Loucy (cell line): Measurements from ENCODE around the gene UBA52.

ENCODE experiments used
- H2AFZ ChIP-seq: fragments of 200-600 bp; sonication (generic); 2 replicates; pipeline ENCODE4 v1.6.0; 2016; ENCODE audit warnings: antibody characterized with exemption, mild to moderate bottlenecking, low read length, moderate library complexity
- H3F3A ChIP-seq: fragments of 200-600 bp; 2 replicates; pipeline ENCODE4 v1.6.0; 2016; ENCODE audit warnings: antibody characterized with exemption, low read depth, mild to moderate bottlenecking
- H3K27me3 ChIP-seq: fragments of 200-600 bp; sonication (generic); 2 replicates; pipeline ENCODE4 v1.6.1; 2014; ENCODE audit warnings: low read length, mild to moderate bottlenecking; ENCODE audit not compliant: insufficient read depth, poor library complexity, severe bottlenecking
- H3K36me3 ChIP-seq: fragments of 200-600 bp; sonication (generic); 2 replicates; pipeline ENCODE4 v1.6.1; 2016; ENCODE audit warnings: low read length; ENCODE audit not compliant: insufficient read depth
- H3K4me1 ChIP-seq: fragments of 200-600 bp; sonication (generic); 2 replicates; pipeline ENCODE4 v1.5.1; 2014; ENCODE audit warnings: low read length, mild to moderate bottlenecking; ENCODE audit not compliant: insufficient read depth, poor library complexity, severe bottlenecking
- H3K4me2 ChIP-seq: fragments of 200-600 bp; sonication (generic); 2 replicates; pipeline ENCODE4 v1.6.0; 2014; ENCODE audit warnings: antibody characterized with exemption, low read length, low read depth, mild to moderate bottlenecking; ENCODE audit not compliant: poor library complexity, severe bottlenecking
- H3K4me3 ChIP-seq: fragments of 200-600 bp; sonication (generic); 2 replicates; pipeline ENCODE4 v1.5.1; 2014; ENCODE audit warnings: low read length, mild to moderate bottlenecking, mixed read lengths; ENCODE audit not compliant: poor library complexity, severe bottlenecking
- H3K79me2 ChIP-seq: fragments of 200-600 bp; sonication (generic); 2 replicates; pipeline ENCODE4 v1.6.1; 2014; ENCODE audit warnings: low read length; ENCODE audit not compliant: insufficient read depth
- H3K9ac ChIP-seq: fragments of 200-600 bp; sonication (generic); 2 replicates; pipeline ENCODE4 v1.6.0; 2014; ENCODE audit warnings: mild to moderate bottlenecking, low read depth, low read length, moderate library complexity; ENCODE audit not compliant: poor library complexity, severe bottlenecking
- H3K9me2 ChIP-seq: fragments of 200-600 bp; sonication (generic); replicated peaks from 2 replicates; pipeline ENCODE4 v1.6.1; 2016; ENCODE audit warnings: low read depth, low read length, mixed read lengths
- H3K9me3 ChIP-seq: fragments of 200-600 bp; sonication (generic); 2 replicates; pipeline ENCODE4 v1.6.1; 2014; ENCODE audit warnings: mild to moderate bottlenecking, antibody characterized with exemption, low read length, low read depth; ENCODE audit not compliant: insufficient read depth
- H4K20me1 ChIP-seq: fragments of 200-600 bp; sonication (generic); 2 replicates; pipeline ENCODE4 v1.6.0; 2014; ENCODE audit warnings: antibody characterized with exemption, low read length, mild to moderate bottlenecking; ENCODE audit not compliant: insufficient read depth, poor library complexity, severe bottlenecking
- EZH2phosphoT487 ChIP-seq: fragments of 200-600 bp; IDR thresholded peaks from 2 replicates; pipeline ENCODE4 v1.6.1; 2018; ENCODE audit warnings: antibody characterized with exemption, mild to moderate bottlenecking, moderate library complexity, borderline replicate concordance
- TF ChIP-seq, protein P1 (sequence below): fragments of 200-600 bp; sonication (generic); conservative IDR thresholded peaks from 2 replicates; pipeline ENCODE4 v1.5.1; 2014; ENCODE audit warnings: mild to moderate bottlenecking, antibody characterized with exemption, low read length

The UBA52 gene

GRCh38 chr19:18536475-18536874 is 35.2 kb upstream of the UBA52 start:
- H2AFZ ChIP-seq: no peak overlapping the region
- H3K36me3 ChIP-seq: peaks cover 6% of the 10 kb centered on the region; the same call in 1 of the 2 replicates
- H3F3A ChIP-seq: no peaks in the 10 kb centered on the region
- no peak overlapping the region for H3K4me2 ChIP-seq
- H4K20me1 ChIP-seq: peaks cover 3% of the 10 kb centered on the region
- no peaks in the 10 kb centered on the region for H3K27me3 ChIP-seq
- peaks cover under 1% of the 10 kb centered on the region for H3K4me1 ChIP-seq
- H3K9me2 ChIP-seq: no peaks in the 10 kb centered on the region
- peaks cover 6% of the 10 kb centered on the region; the same call in 1 of the 2 replicates for H3K79me2 ChIP-seq
- no peak overlapping the region for H3K4me3 ChIP-seq
- H3K9me3 ChIP-seq: no peaks in the 10 kb centered on the region
- TF ChIP-seq EZH2phosphoT487: no peak
- TF ChIP-seq, protein P1, sequence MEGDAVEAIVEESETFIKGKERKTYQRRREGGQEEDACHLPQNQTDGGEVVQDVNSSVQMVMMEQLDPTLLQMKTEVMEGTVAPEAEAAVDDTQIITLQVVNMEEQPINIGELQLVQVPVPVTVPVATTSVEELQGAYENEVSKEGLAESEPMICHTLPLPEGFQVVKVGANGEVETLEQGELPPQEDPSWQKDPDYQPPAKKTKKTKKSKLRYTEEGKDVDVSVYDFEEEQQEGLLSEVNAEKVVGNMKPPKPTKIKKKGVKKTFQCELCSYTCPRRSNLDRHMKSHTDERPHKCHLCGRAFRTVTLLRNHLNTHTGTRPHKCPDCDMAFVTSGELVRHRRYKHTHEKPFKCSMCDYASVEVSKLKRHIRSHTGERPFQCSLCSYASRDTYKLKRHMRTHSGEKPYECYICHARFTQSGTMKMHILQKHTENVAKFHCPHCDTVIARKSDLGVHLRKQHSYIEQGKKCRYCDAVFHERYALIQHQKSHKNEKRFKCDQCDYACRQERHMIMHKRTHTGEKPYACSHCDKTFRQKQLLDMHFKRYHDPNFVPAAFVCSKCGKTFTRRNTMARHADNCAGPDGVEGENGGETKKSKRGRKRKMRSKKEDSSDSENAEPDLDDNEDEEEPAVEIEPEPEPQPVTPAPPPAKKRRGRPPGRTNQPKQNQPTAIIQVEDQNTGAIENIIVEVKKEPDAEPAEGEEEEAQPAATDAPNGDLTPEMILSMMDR: no peak
- H3K9ac ChIP-seq: no peak overlapping the region

DNA sequence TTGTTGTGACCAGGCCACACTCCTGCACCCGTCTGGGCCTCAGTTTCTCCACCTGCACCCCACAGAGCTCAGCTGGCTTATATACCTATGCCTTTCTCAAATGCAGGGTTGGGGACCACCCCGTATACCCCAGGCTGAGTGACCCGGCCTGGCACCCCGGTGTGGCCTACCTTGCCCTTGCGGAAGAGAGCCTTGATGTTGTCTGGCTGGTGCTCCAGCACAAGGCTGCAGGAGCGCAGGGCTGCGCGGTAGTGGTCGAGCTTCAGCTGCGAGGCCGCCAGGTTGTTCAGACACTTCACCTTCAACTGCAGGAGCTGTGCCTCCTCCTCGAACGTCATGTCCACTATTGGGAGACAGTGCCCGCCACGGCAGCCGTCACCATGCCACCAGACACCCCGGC is 34.2 kb upstream of the UBA52 start:
- Histone ChIP-seq H3K4me1 (peaks cover 10% of the 10 kb centered on the region), H4K20me1 (peaks cover 8% of the 10 kb centered on the region), H3K27me3 (no peaks in the 10 kb centered on the region), H2AFZ (no peak overlapping the region), H3K9me2 (no peaks in the 10 kb centered on the region), H3K4me2 (no peak overlapping the region), H3K36me3 (peaks cover 6% of the 10 kb centered on the region; the same call in 1 of the 2 replicates), H3K9ac (no peak overlapping the region), H3F3A (no peaks in the 10 kb centered on the region), H3K4me3 (no peak overlapping the region), H3K9me3 (no peaks in the 10 kb centered on the region), H3K79me2 (peaks cover 16% of the 10 kb centered on the region)
- no peak for TF ChIP-seq EZH2phosphoT487
- TF ChIP-seq, protein P1: no peak

DNA sequence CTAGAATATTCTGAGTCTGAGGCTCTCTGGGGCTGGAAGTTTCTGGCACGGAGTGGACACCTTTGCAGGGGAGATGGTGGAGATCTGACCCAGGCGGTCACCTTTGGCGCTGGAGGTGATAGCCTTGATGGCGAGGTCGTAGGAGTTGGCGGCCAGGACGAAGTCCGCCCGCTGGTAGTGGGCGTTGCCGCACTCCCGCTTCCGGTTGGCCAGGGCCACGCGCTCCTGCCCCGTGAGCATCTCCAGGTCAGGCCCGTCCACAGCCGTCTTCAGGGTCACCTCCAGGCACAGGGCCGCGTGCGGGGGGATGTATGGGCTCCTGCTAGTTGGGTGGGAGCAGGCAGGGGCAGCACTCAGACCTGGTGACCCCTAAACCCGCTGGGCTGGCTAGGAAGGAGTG is 33.5 kb upstream of the UBA52 start:
- Histone ChIP-seq H3K27me3 (no peaks in the 10 kb centered on the region), H2AFZ (no peak overlapping the region), H3K4me2 (no peak overlapping the region), H3K79me2 (peaks cover 19% of the 10 kb centered on the region), H3F3A (no peaks in the 10 kb centered on the region), H3K36me3 (peaks cover 4% of the 10 kb centered on the region; the same call in 1 of the 2 replicates), H3K4me1 (peaks cover 12% of the 10 kb centered on the region), H3K9ac (no peak overlapping the region), H3K4me3 (no peak overlapping the region), H3K9me2 (no peaks in the 10 kb centered on the region), H3K9me3 (no peaks in the 10 kb centered on the region), H4K20me1 (peaks cover 10% of the 10 kb centered on the region)
- TF ChIP-seq EZH2phosphoT487: no peak
- TF ChIP-seq, protein P1: no peak
